HCT116 (cell line): ENCODE measurements around the gene ZC3H12C. TPM values are rescaled to one million over a fixed set of nuclear protein-coding genes. Genes with fewer than 3 reads are reported as not detected.

Experiments
- ATAC-seq: fragments of 200-7000 bp; cut with Tn5 transposase; 2 replicates; pipeline ENCODE4 v1.9.1; 2020; ENCODE audit warnings: mild to moderate bottlenecking, moderate library complexity
- BruUV-seq: library from RNA; stranded (reverse); fragments of 400-500 nt; replicated peaks from 2 replicates; lab custom pipeline; 2021; lab: Mats Ljungman, UMichigan
- CTCF ChIA-PET: fragments of 300-600 bp; sonication (Branson Sonifier 250); formaldehyde crosslinking; loops from one replicate; lab custom pipeline; 2021; ENCODE audit warnings: antibody characterized with exemption; lab: Charles Lee
- POLR2A ChIA-PET: fragments of 300-600, 350-600 bp; sonication (Branson Sonifier 250); formaldehyde crosslinking; loops from one replicate; lab custom pipeline; 2021; ENCODE audit warnings: antibody characterized with exemption; lab: Charles Lee
- RAD21 ChIA-PET, 2 experiments: fragments of 300-600 bp; sonication (Branson Sonifier 250); formaldehyde crosslinking; loops; one replicate each; lab custom pipeline; 2023; ENCODE audit warnings: low total read pairs in 2 of 2; ENCODE audit not compliant: uncharacterized antibody in 2 of 2, unreplicated experiment in 2 of 2, low non-redundant PET in 1 of 2; lab: Charles Lee
- DNase-seq: peaks from one replicate; pipeline ENCODE4 v3.0.0-alpha.2; 2010; ENCODE audit warnings: low read depth, low spot score
- H2AFZ ChIP-seq: fragments of 200-600 bp; shearing (Covaris generic), sonication (generic); 2 replicates; pipeline ENCODE4 v1.6.1; 2017; ENCODE audit warnings: low read depth, mixed run types, mixed read lengths, antibody characterized with exemption, low read length; ENCODE audit not compliant: poor library complexity, severe bottlenecking
- H3K27ac ChIP-seq: 2 replicates; pipeline ENCODE4 v1.5.1; 2012; ENCODE audit warnings: low read depth, low read length
- H3K27me3 ChIP-seq: fragments of 200-600 bp; sonication (generic); 2 replicates; pipeline ENCODE4 v1.6.1; 2016; ENCODE audit warnings: mixed run types, low read length, mixed read lengths; ENCODE audit not compliant: insufficient read depth
- H3K36me3 ChIP-seq, 2 experiments: fragments of 200-500 bp in 1 of 2; fragments of 200-600 bp in 1 of 2; sonication (Bioruptor generic) in 1 of 2; sonication (generic) in 1 of 2; 2 replicates each; pipeline versions ENCODE4 v1.5.1 to v1.6.1; 2014 to 2016; ENCODE audit warnings: low read length in 2 of 2, inconsistent platforms in 1 of 2, mixed read lengths in 1 of 2, mixed run types in 1 of 2; ENCODE audit not compliant: insufficient read depth in 2 of 2, control insufficient read depth in 1 of 2
- H3K4me1 ChIP-seq, 2 experiments: fragments of 200-600 bp in 1 of 2; sonication (generic) in 1 of 2; 2 replicates each; pipeline versions ENCODE4 v1.5.1 to v1.6.1; 2012 to 2017; ENCODE audit warnings: low read length in 2 of 2, inconsistent platforms in 1 of 2, mild to moderate bottlenecking in 1 of 2, mixed read lengths in 1 of 2, mixed run types in 1 of 2, moderate library complexity in 1 of 2; ENCODE audit not compliant: insufficient read depth in 2 of 2, control insufficient read depth in 1 of 2
- H3K4me2 ChIP-seq: fragments of 200-600 bp; sonication (generic); 2 replicates; pipeline ENCODE4 v1.6.1; 2017; ENCODE audit warnings: mixed run types, low read length, mixed read lengths
- H3K4me3 ChIP-seq, 2 experiments: fragments of 200-600 bp in 1 of 2; sonication (generic) in 1 of 2; replicated peaks in 1 of 2; 2 replicates each; pipeline ENCODE4 v1.5.1; 2011 to 2016; ENCODE audit warnings: low read length in 2 of 2, control low read depth in 1 of 2, low read depth in 1 of 2, mild to moderate bottlenecking in 1 of 2, mixed read lengths in 1 of 2, mixed run types in 1 of 2
- H3K79me2 ChIP-seq: fragments of 200-600 bp; sonication (generic); 2 replicates; pipeline ENCODE4 v1.6.1; 2017; ENCODE audit warnings: mild to moderate bottlenecking, mixed run types, low read length, moderate library complexity, mixed read lengths; ENCODE audit not compliant: insufficient read depth
- H3K9ac ChIP-seq: fragments of 200-600 bp; sonication (generic); 2 replicates; pipeline ENCODE4 v1.6.1; 2016; ENCODE audit warnings: low read length, mixed read lengths
- H3K9me2 ChIP-seq: fragments of 200-600 bp; sonication (generic), shearing (Covaris generic); 2 replicates; pipeline ENCODE4 v1.6.1; 2017; ENCODE audit warnings: mixed run types, mild to moderate bottlenecking, moderate library complexity; ENCODE audit not compliant: insufficient read depth
- H3K9me3 ChIP-seq, 2 experiments: fragments of 200-500 bp in 1 of 2; fragments of 200-600 bp in 1 of 2; sonication (Bioruptor generic) in 1 of 2; sonication (generic) in 1 of 2; 2 replicates each; pipeline ENCODE4 v1.6.1; 2014 to 2017; ENCODE audit warnings: low read length in 2 of 2, mixed read lengths in 2 of 2, inconsistent platforms in 1 of 2, low read depth in 1 of 2, mild to moderate bottlenecking in 1 of 2, mixed run types in 1 of 2, moderate library complexity in 1 of 2; ENCODE audit not compliant: control insufficient read depth in 1 of 2, insufficient read depth in 1 of 2
- H4K20me1 ChIP-seq: fragments of 200-600 bp; sonication (generic), shearing (Covaris generic); 2 replicates; pipeline ENCODE4 v1.6.1; 2017; ENCODE audit warnings: mixed run types, mild to moderate bottlenecking, moderate library complexity; ENCODE audit not compliant: insufficient read depth
- CBX3 ChIP-seq: IDR thresholded peaks from 2 replicates; pipeline ENCODE4 v1.6.1; 2012; ENCODE audit warnings: low read depth
- CEBPB ChIP-seq: IDR thresholded peaks from 2 replicates; pipeline ENCODE4 v1.6.1; 2012; ENCODE audit warnings: low read depth
- ELF1 ChIP-seq: IDR thresholded peaks from 2 replicates; pipeline ENCODE4 v1.6.1; 2012; ENCODE audit warnings: low read depth, borderline replicate concordance
- EZH2phosphoT487 ChIP-seq: fragments of 200-600 bp; IDR thresholded peaks from 2 replicates; pipeline ENCODE4 v1.6.1; 2018; ENCODE audit warnings: antibody characterized with exemption, borderline replicate concordance
- FOSL1 ChIP-seq: IDR thresholded peaks from 2 replicates; pipeline ENCODE4 v1.6.1; 2012; ENCODE audit warnings: low read depth
- JUND ChIP-seq: IDR thresholded peaks from 2 replicates; pipeline ENCODE4 v1.6.1; 2012
- MAX ChIP-seq: IDR thresholded peaks from 2 replicates; pipeline ENCODE4 v1.6.1; 2012
- POLR2A ChIP-seq: IDR thresholded peaks from 2 replicates; pipeline ENCODE4 v1.7.0; 2011; ENCODE audit warnings: borderline replicate concordance; ENCODE audit not compliant: insufficient read depth, insufficient read length; ENCODE audit errors: extremely low read depth
- POLR2AphosphoS5 ChIP-seq: IDR thresholded peaks from 2 replicates; pipeline ENCODE4 v1.6.1; 2011; ENCODE audit warnings: mild to moderate bottlenecking, low read depth, low read length, moderate library complexity
- REST ChIP-seq: IDR thresholded peaks from 2 replicates; pipeline ENCODE4 v1.6.1; 2012; ENCODE audit warnings: low read depth
- SIN3A ChIP-seq: IDR thresholded peaks from 2 replicates; pipeline ENCODE4 v1.6.1; 2012; ENCODE audit warnings: low read depth
- ZFX ChIP-seq: fragments of 450-650 bp; IDR thresholded peaks from 2 replicates; pipeline ENCODE4 v1.6.1; 2017
- ZNF274 ChIP-seq: fragments of 200-500 bp; sonication (Bioruptor generic); IDR thresholded peaks from 2 replicates; pipeline ENCODE4 v1.6.1; 2014; ENCODE audit warnings: mild to moderate bottlenecking, low read depth, low read length, inconsistent platforms
- intact Hi-C: fragments of 100-400 bp; cut with micrococcal nuclease; formaldehyde crosslinking; loops from 2 replicates; pipeline ENCODE4 v1.10.0; 2022
- total RNA-seq: library from RNA; stranded (reverse); gene quantifications from one replicate; pipeline ENCODE4 v1.2.1, GENCODE V29; 2021; ENCODE audit not compliant: unreplicated experiment

Gene ZC3H12C
- total RNA-seq, 1 experiment from 2014 or later, result 10.2 TPM

- TF ChIP-seq JUND (no peak), EZH2phosphoT487 (no peak), POLR2A (no peak), ZNF274 (no peak), ELF1 (no peak), CEBPB (no peak), ZFX (no peak), SIN3A (no peak), CBX3 (no peak), POLR2AphosphoS5 (no peak), REST (no peak), FOSL1 (no peak), MAX (no peak)
- RAD21 ChIA-PET, result no interaction called here
- intact Hi-C loops, result no loop called here
Observed at GRCh38 chr11:110088535-110089344, 4.5 kb upstream of the ZC3H12C start.

More at GRCh38 chr11:110088535-110089344, 4.5 kb upstream of the ZC3H12C start:
- peaks cover 4 to 11% of the 10 kb centered on the region in 2 experiments; a peak in 3 of 4 replicates for H3K4me1 ChIP-seq
- H3K79me2 ChIP-seq, result peaks cover 2% of the 10 kb centered on the region
- CTCF ChIA-PET, result no interaction called here
- no peaks in the 10 kb centered on the region for H3K36me3 ChIP-seq
- no TSS peak for BruUV-seq
- H3K27me3 ChIP-seq, result no peaks in the 10 kb centered on the region
- H2AFZ ChIP-seq, result no peak overlapping the region
- no peak overlapping the region for H3K4me2 ChIP-seq
- no peaks in the 10 kb centered on the region for H3K9me2 ChIP-seq
- no peaks in the 10 kb centered on the region for H4K20me1 ChIP-seq
- H3K9ac ChIP-seq, result no peak overlapping the region
- H3K9me3 ChIP-seq, result no peaks in the 10 kb centered on the region
- POLR2A ChIA-PET, result no interaction called here
- H3K4me3 ChIP-seq, result no peak overlapping the region
- H3K27ac ChIP-seq, result no peak overlapping the region
- ATAC-seq, result no peak
- DNase-seq, result no peak
